ENCODE measurements around the gene PHF21B.

- no peak for TF ChIP-seq POLR2AphosphoS5 (IDR thresholded peaks at IDR 0.05; ENCODE audit: low read depth, low read length)
- TF ChIP-seq TAF1 (IDR thresholded peaks at IDR 0.05; ENCODE audit: borderline replicate concordance, insufficient read depth, low read length), result no peak
These were observed 827 bp downstream of the PHF21B start for GRCh38 chr22:45008751-45009605.

Measured in PFSK-1 (cell line).